ENCODE measurements around the gene CDK5RAP1.

CDK5RAP1 gene

DNA sequence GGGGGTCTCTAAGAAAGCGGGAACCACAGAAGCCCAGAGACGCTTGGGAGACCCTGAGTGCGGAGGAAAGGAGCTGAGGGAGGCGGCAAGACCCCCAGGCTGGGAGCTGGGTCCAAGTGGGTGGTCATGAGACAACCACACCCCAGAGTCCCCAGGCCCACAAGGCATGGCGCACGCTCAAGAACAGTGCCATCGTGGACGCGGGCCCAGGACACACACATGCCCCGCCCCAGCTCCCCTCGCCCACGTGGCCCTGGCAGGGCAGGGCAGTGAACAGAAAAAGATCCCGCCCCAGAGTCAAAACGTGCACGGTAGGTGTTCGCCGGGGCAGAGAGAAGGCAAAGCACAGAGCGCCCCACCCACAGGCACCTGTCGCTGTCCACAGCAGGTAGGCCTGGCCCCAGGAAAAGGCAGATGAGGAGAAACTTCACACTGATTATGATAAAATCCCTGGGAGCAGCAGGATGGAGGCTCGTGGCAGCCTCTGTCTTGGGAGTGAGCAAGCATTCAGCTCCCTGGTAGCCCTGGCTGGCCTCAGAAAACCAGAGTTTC is 68.3 kb downstream of the CDK5RAP1 start:
- no peak for DNase-seq (ENCODE audit: low read depth)
- TF ChIP-seq, protein P1, sequence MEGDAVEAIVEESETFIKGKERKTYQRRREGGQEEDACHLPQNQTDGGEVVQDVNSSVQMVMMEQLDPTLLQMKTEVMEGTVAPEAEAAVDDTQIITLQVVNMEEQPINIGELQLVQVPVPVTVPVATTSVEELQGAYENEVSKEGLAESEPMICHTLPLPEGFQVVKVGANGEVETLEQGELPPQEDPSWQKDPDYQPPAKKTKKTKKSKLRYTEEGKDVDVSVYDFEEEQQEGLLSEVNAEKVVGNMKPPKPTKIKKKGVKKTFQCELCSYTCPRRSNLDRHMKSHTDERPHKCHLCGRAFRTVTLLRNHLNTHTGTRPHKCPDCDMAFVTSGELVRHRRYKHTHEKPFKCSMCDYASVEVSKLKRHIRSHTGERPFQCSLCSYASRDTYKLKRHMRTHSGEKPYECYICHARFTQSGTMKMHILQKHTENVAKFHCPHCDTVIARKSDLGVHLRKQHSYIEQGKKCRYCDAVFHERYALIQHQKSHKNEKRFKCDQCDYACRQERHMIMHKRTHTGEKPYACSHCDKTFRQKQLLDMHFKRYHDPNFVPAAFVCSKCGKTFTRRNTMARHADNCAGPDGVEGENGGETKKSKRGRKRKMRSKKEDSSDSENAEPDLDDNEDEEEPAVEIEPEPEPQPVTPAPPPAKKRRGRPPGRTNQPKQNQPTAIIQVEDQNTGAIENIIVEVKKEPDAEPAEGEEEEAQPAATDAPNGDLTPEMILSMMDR (IDR thresholded peaks at IDR 0.05; ENCODE audit: low read depth, low read length) = no peak
- TF ChIP-seq, protein P2, sequence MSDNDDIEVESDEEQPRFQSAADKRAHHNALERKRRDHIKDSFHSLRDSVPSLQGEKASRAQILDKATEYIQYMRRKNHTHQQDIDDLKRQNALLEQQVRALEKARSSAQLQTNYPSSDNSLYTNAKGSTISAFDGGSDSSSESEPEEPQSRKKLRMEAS (IDR thresholded peaks at IDR 0.05; ENCODE audit: low read depth, low read length) = no peak
- TF ChIP-seq MYC (IDR thresholded peaks at IDR 0.05; ENCODE audit: low read depth, low read length) (no peak), POLR2A (IDR thresholded peaks at IDR 0.05; ENCODE audit: extremely low read depth, insufficient read length) (no peak)
- no peak overlapping the region for H3K4me3 ChIP-seq (ENCODE audit: low read depth, low read length)

DNA sequence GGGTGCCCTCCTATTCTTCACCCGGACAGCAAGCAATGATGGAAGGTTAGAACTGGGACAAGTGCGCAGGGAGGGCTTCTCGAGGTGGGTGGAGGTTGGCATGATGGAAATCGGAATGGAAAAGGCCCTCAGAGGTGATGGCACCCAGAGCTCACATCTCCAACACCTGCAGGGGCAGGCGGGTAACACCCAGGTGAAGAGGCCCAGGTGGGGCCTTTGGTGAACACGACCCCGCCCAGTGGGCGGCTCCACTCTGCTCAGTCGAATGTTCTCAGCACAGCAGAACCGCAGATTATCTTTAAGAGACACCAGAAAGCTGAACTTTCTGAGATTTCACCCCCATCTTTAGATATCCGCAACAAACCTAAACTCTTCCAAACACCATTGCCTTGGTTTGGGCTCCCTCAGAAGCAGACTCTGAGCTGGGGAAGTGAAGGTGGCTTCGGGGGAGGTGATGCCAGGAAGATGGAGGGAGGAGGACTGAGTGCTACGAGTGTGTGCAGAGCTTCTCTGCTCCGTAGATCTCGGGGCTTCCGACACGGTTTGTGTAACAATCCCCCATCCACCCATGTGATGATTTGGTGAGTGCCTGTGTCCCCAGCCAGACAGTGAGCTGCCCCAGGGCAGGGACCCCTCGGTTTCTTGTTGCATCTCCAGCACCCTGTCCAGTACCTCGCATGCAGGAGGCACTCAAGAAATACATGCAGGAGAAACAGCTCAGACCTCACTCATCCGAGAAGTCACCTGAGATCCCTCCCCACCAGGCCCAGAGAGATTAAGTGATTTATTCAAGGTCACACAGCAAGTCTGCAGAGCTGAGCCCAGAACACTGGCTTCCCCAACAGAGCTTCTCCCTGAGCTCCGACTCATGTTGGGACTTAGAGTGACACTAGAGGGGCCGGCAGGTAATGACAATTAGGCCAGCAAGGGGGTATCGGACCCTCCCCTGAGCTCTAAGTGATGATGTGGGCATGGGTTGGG is 72.9 kb downstream of the CDK5RAP1 start:
- TF ChIP-seq POLR2A (IDR thresholded peaks at IDR 0.05; ENCODE audit: extremely low read depth, insufficient read length) = no peak
- TF ChIP-seq MYC (IDR thresholded peaks at IDR 0.05; ENCODE audit: low read depth, low read length) = no peak
- TF ChIP-seq, protein P1 (IDR thresholded peaks at IDR 0.05; ENCODE audit: low read depth, low read length) = no peak
- DNase-seq (ENCODE audit: low read depth) = no peak
- H3K4me3 ChIP-seq (ENCODE audit: low read depth, low read length) = no peak overlapping the region

DNA sequence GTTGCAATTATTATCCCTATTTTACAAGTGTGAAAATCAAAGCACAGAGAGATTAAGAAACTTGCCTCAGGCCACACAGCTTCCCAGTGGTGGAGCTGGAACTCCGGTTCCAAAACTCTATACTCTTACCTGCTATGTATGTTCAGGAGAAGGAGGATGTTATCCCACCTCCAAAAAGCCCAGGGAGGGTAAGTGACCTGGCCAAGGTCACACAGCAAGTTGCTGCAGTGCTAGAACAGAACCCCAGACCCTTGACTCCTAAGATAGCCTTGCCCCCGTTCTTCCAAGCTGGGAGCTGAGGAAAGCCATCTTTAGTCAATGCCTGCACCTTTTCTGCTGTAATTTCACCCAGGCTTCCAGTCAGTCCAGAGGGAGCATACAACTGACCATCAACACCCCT is 76.0 kb downstream of the CDK5RAP1 start:
- TF ChIP-seq MYC (IDR thresholded peaks at IDR 0.05; ENCODE audit: low read depth, low read length) (no peak), POLR2A (IDR thresholded peaks at IDR 0.05; ENCODE audit: extremely low read depth, insufficient read length) (no peak)
- TF ChIP-seq, protein P1 (IDR thresholded peaks at IDR 0.05; ENCODE audit: low read depth, low read length) = no peak
- TF ChIP-seq, protein P2 (IDR thresholded peaks at IDR 0.05; ENCODE audit: low read depth, low read length) = no peak
- DNase-seq (ENCODE audit: low read depth) = no peak
- H3K4me3 ChIP-seq (ENCODE audit: low read depth, low read length) = no peak overlapping the region

DNA sequence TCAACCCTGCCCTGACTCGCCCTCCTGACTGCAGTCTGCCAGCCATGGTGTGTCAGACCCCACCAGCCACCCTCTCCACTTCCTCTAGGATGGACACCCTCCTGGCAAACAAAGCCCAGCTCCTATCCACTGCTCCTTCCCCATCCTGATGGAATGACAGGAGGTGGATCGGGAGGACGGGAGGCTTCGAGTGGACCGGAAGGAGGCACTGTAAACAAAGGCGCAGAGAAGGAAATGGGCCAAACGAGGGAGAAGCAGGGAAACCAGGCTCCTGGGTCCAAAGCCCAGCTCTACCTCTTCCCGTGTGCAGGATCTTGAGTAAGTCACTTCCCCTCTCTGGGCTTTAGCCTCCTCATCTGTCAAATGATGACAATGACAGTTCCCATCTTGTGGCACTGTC is 78.1 kb downstream of the CDK5RAP1 start:
- no peak for DNase-seq (ENCODE audit: low read depth)
- H3K4me3 ChIP-seq (ENCODE audit: low read depth, low read length) = no peak overlapping the region
- TF ChIP-seq POLR2A (IDR thresholded peaks at IDR 0.05; ENCODE audit: extremely low read depth, insufficient read length) (no peak), MYC (IDR thresholded peaks at IDR 0.05; ENCODE audit: low read depth, low read length) (no peak)
- TF ChIP-seq, protein P1 (IDR thresholded peaks at IDR 0.05; ENCODE audit: low read depth, low read length) = no peak
- TF ChIP-seq, protein P2 (IDR thresholded peaks at IDR 0.05; ENCODE audit: low read depth, low read length) = no peak

DNA sequence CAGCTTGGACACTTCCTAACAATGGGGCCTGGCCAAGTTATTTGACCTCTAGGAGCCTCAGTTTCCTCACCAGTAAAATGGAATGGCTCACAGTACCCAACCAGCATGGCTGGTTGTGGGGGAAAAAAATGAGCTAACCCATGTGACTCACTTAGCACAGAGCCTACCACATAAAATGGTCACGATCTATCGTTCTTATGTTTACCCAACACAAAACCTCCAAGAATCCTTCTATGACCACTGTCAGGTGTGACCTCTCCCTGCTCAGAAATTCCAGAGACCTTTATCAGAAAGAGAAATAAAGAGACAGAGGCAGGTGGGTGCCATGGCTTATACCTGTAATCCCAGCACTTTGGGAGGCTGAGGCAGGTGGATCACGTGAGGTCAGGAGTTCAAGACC is 78.9 kb downstream of the CDK5RAP1 start:
- TF ChIP-seq POLR2A (IDR thresholded peaks at IDR 0.05; ENCODE audit: extremely low read depth, insufficient read length) (no peak), MYC (IDR thresholded peaks at IDR 0.05; ENCODE audit: low read depth, low read length) (no peak)
- TF ChIP-seq, protein P1 (IDR thresholded peaks at IDR 0.05; ENCODE audit: low read depth, low read length) = no peak
- TF ChIP-seq, protein P2 (IDR thresholded peaks at IDR 0.05; ENCODE audit: low read depth, low read length) = no peak
- DNase-seq (ENCODE audit: low read depth) = no peak

More for the DNA sequence above, 78.9 kb downstream of the CDK5RAP1 start:
- H3K4me3 ChIP-seq (ENCODE audit: low read depth, low read length) = no peak overlapping the region
